ENCODE data around the gene GALNT13. TPM values are rescaled to one million over a fixed set of nuclear protein-coding genes. Genes with fewer than 3 reads are reported as not detected.

The GALNT13 gene
- polyA plus RNA-seq, 3 donors: not detected

GRCh38 chr2:153875801-153876466 lies 4.2 kb downstream of the GALNT13 start:
- peaks cover 17 to 23% of the 10 kb centered on the region in 2 donors for H3K27me3 ChIP-seq (ENCODE audit: control insufficient read depth in 2 of 2, insufficient read depth in 2 of 2, low read length in 2 of 2)
- WGBS (ENCODE audit: insufficient coverage): no CpG with 5 or more reads among the region's 2 CpGs
- no peak overlapping the region for H3K4me2 ChIP-seq (replicated peaks; ENCODE audit: extremely low read depth, low read length, poor library complexity, severe bottlenecking)
- no peak overlapping the region for H3K27ac ChIP-seq (ENCODE audit: low read depth in 1 of 2, low read length in 2 of 2)
- Mint-ChIP-seq H3K27me3 (ENCODE audit: low read depth in 3 of 3) (peaks cover 20 to 42% (median 32%) of the 10 kb centered on the region in 3 donors), H3K27ac (no peak overlapping the region), H3K9me3 (peaks cover 0 to 5% (median 2%) of the 10 kb centered on the region in 7 donors), H3K4me1 (no peaks in the 10 kb centered on the region), H3K36me3 (no peaks in the 10 kb centered on the region), H3K4me3 (no peak overlapping the region)
- TF ChIP-seq, protein P1, sequence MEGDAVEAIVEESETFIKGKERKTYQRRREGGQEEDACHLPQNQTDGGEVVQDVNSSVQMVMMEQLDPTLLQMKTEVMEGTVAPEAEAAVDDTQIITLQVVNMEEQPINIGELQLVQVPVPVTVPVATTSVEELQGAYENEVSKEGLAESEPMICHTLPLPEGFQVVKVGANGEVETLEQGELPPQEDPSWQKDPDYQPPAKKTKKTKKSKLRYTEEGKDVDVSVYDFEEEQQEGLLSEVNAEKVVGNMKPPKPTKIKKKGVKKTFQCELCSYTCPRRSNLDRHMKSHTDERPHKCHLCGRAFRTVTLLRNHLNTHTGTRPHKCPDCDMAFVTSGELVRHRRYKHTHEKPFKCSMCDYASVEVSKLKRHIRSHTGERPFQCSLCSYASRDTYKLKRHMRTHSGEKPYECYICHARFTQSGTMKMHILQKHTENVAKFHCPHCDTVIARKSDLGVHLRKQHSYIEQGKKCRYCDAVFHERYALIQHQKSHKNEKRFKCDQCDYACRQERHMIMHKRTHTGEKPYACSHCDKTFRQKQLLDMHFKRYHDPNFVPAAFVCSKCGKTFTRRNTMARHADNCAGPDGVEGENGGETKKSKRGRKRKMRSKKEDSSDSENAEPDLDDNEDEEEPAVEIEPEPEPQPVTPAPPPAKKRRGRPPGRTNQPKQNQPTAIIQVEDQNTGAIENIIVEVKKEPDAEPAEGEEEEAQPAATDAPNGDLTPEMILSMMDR (IDR thresholded peaks at IDR 0.05): no peak
- peaks cover 0 to 6% of the 10 kb centered on the region in 2 donors for H3K9me3 ChIP-seq (replicated peaks in 1 of 2; ENCODE audit: control insufficient read depth in 1 of 2, insufficient read depth in 1 of 2, low read length in 2 of 2)
- H3K36me3 ChIP-seq (replicated peaks in 1 of 2; ENCODE audit: control insufficient read depth in 1 of 2, insufficient read depth in 2 of 2, low read length in 2 of 2): no peaks in the 10 kb centered on the region
- H3K9ac ChIP-seq (ENCODE audit: insufficient read depth, low read length, poor library complexity, severe bottlenecking): no peak overlapping the region
- no peaks in the 10 kb centered on the region for H3K4me1 ChIP-seq (ENCODE audit: control insufficient read depth in 1 of 2, insufficient read depth in 2 of 2, low read length in 2 of 2)
- no peak overlapping the region for H2AFZ ChIP-seq (ENCODE audit: insufficient read depth, low read depth, low read length, poor library complexity, severe bottlenecking)
- no peak for DNase-seq
- no peaks in the 10 kb centered on the region for H4K20me1 ChIP-seq (ENCODE audit: insufficient read depth, low read length)
- intact Hi-C loops (cut with micrococcal nuclease): no loop called here
- H3K4me3 ChIP-seq (replicated peaks in 1 of 3; ENCODE audit: low read depth in 2 of 3, low read length in 3 of 3): no peak overlapping the region
- H3K79me2 ChIP-seq (ENCODE audit: insufficient read depth, low read length): no peaks in the 10 kb centered on the region

DNA sequence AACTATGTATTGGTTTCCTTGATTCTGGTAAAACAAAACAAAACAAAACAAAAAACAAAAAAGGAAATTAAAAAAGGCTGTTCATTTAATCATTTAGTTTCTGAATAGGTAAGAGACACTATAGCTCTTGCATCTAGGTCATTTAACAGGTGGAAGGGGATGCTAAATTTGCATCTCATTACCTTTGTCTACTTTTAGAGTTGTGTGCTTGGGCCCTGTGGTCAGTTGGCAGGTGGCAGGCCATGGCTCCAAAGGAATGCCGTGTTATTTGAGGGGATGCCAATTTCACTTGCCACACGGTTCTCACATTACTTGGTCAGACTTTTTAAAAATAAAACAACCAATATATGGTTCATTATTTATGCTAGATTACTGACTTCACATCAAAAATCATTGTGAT lies 9.2 kb downstream of the GALNT13 start:
- H3K4me3 ChIP-seq (replicated peaks in 1 of 3; ENCODE audit: low read depth in 2 of 3, low read length in 3 of 3): no peak overlapping the region
- Mint-ChIP-seq H3K9me3 (no peaks in the 10 kb centered on the region), H3K4me3 (no peak overlapping the region), H3K27ac (no peak overlapping the region), H3K4me1 (no peaks in the 10 kb centered on the region), H3K36me3 (no peaks in the 10 kb centered on the region), H3K27me3 (ENCODE audit: low read depth in 3 of 3) (peaks cover 0 to 3% (median 3%) of the 10 kb centered on the region in 3 donors)
- no peaks in the 10 kb centered on the region for H3K27me3 ChIP-seq (ENCODE audit: control insufficient read depth in 2 of 2, insufficient read depth in 2 of 2, low read length in 2 of 2)
- H3K4me1 ChIP-seq (ENCODE audit: control insufficient read depth in 1 of 2, insufficient read depth in 2 of 2, low read length in 2 of 2): no peaks in the 10 kb centered on the region
- no peak overlapping the region for H2AFZ ChIP-seq (ENCODE audit: insufficient read depth, low read depth, low read length, poor library complexity, severe bottlenecking)
- no CpG with 5 or more reads among the region's 2 CpGs for WGBS (ENCODE audit: insufficient coverage)
- H3K79me2 ChIP-seq (ENCODE audit: insufficient read depth, low read length): no peaks in the 10 kb centered on the region
- DNase-seq: no peak
- no peak overlapping the region for H3K4me2 ChIP-seq (replicated peaks; ENCODE audit: extremely low read depth, low read length, poor library complexity, severe bottlenecking)
- H4K20me1 ChIP-seq (ENCODE audit: insufficient read depth, low read length): no peaks in the 10 kb centered on the region
- no peak overlapping the region for H3K27ac ChIP-seq (ENCODE audit: low read depth in 1 of 2, low read length in 2 of 2)
- no peaks in the 10 kb centered on the region for H3K36me3 ChIP-seq (replicated peaks in 1 of 2; ENCODE audit: control insufficient read depth in 1 of 2, insufficient read depth in 2 of 2, low read length in 2 of 2)
- H3K9me3 ChIP-seq (replicated peaks in 1 of 2; ENCODE audit: control insufficient read depth in 1 of 2, insufficient read depth in 1 of 2, low read length in 2 of 2): no peaks in the 10 kb centered on the region
- TF ChIP-seq, protein P1 (IDR thresholded peaks at IDR 0.05): no peak
- intact Hi-C loops (cut with micrococcal nuclease): no loop called here
- H3K9ac ChIP-seq (ENCODE audit: insufficient read depth, low read length, poor library complexity, severe bottlenecking): no peak overlapping the region

Data from CD14-positive monocyte (primary cell).